ENCODE measurements around the gene REM1.
"Not testable (repeated sequence)": the region's sequence is repeated elsewhere in the genome, so short reads cannot be mapped to it uniquely, and the experiment has no call there.

REM1 gene

GRCh38 chr20:31485450-31486339, 10.6 kb downstream of the REM1 start:
- DNase-seq (ENCODE audit: low read depth in 2 of 2) = peak; percentile 47 to 50

- DNase-seq (ENCODE audit: low read depth in 2 of 2) = no peak
Observed at GRCh38 chr20:31488115-31488514, 13.0 kb downstream of the REM1 start.

GRCh38 chr20:31489152-31489551, 14.1 kb downstream of the REM1 start:
- DNase-seq (ENCODE audit: low read depth in 2 of 2) = no peak

GRCh38 chr20:31490752-31491151, 15.7 kb downstream of the REM1 start:
- DNase-seq (ENCODE audit: low read depth in 2 of 2) = no peak

- no peak for DNase-seq (ENCODE audit: low read depth in 2 of 2)
Observed at GRCh38 chr20:31494131-31494530, 19.0 kb downstream of the REM1 start.

- DNase-seq (ENCODE audit: low read depth in 2 of 2) = no peak
Observed at GRCh38 chr20:31496761-31497295, 21.7 kb downstream of the REM1 start.

- DNase-seq (ENCODE audit: low read depth in 2 of 2) = peak; percentile 51 to 55
Observed at GRCh38 chr20:31497838-31498540, 22.9 kb downstream of the REM1 start.

GRCh38 chr20:31500527-31500926, 25.4 kb downstream of the REM1 start:
- no peak for DNase-seq (ENCODE audit: low read depth in 2 of 2)

- DNase-seq (ENCODE audit: low read depth in 2 of 2) = peak in 1 of 2 experiments; percentile 33
Observed at GRCh38 chr20:31502884-31503673, 28.0 kb downstream of the REM1 start.

- DNase-seq (ENCODE audit: low read depth in 2 of 2) = no peak
Observed at GRCh38 chr20:31505903-31506302, 30.8 kb downstream of the REM1 start.

- no peak for DNase-seq (ENCODE audit: low read depth in 2 of 2)
Observed at GRCh38 chr20:31508517-31509244, 33.6 kb downstream of the REM1 start.

- peak; percentile 60 for DNase-seq (ENCODE audit: low read depth in 2 of 2)
Observed at GRCh38 chr20:31514154-31515071, 39.3 kb downstream of the REM1 start, which contains the start of gene HM13. Gene HM13 (plus strand): TSS chr20:31514442. CDS start chr20:31514552, 110 bp downstream.

GRCh38 chr20:31515072-31515774, 40.1 kb downstream of the REM1 start:
- no peak for DNase-seq (ENCODE audit: low read depth in 2 of 2)

- DNase-seq (ENCODE audit: low read depth in 2 of 2) = no peak
Observed at GRCh38 chr20:31515775-31516107, 40.7 kb downstream of the REM1 start.

- DNase-seq (ENCODE audit: low read depth in 2 of 2) = no peak
Observed at GRCh38 chr20:31516166-31516565, 41.1 kb downstream of the REM1 start.

- no peak for DNase-seq (ENCODE audit: low read depth in 2 of 2)
Observed at GRCh38 chr20:31516651-31517050, 41.6 kb downstream of the REM1 start.

- DNase-seq (ENCODE audit: low read depth in 2 of 2) = no peak
Observed at GRCh38 chr20:31517373-31517772, 42.3 kb downstream of the REM1 start.

- DNase-seq (ENCODE audit: low read depth in 2 of 2) = not testable (repeated sequence)
Observed at GRCh38 chr20:31521267-31521666, 46.2 kb downstream of the REM1 start.

- DNase-seq (ENCODE audit: low read depth in 2 of 2) = no peak
Observed at GRCh38 chr20:31522731-31523130, 47.6 kb downstream of the REM1 start.
